GM18951 (cell line): ENCODE results near the gene VIPR2.

ENCODE experiments used
- POLR2A ChIP-seq: IDR thresholded peaks from 4 replicates; pipeline ENCODE4 v1.6.1; 2011; ENCODE audit warnings: mild to moderate bottlenecking; ENCODE audit not compliant: insufficient read length, insufficient read depth; ENCODE audit errors: extremely low read depth
- in situ Hi-C: fragments of 300-500 bp; cut with MboI; formaldehyde crosslinking; loops from one replicate; pipeline ENCODE4 v1.12.0; 2022; ENCODE audit warnings: low sequenced_read_pairs, mixed read lengths, inconsistent platforms; ENCODE audit not compliant: unreplicated experiment

Gene VIPR2

GRCh38 chr7:159034394-159034793 is 110.3 kb downstream of the VIPR2 start:
- TF ChIP-seq POLR2A, result no peak
- in situ Hi-C loops, result no loop called here

GRCh38 chr7:159033956-159034355 is 110.7 kb downstream of the VIPR2 start:
- TF ChIP-seq POLR2A, result no peak
- in situ Hi-C loops, result no loop called here

- TF ChIP-seq POLR2A, result no peak
- in situ Hi-C loops, result no loop called here
Measured at GRCh38 chr7:159033473-159033825, 111.2 kb downstream of the VIPR2 start.

- in situ Hi-C loops, result no loop called here
- TF ChIP-seq POLR2A, result no peak
Measured at GRCh38 chr7:159032753-159033472, 111.8 kb downstream of the VIPR2 start.

- in situ Hi-C loops, result no loop called here
Measured at GRCh38 chr7:159032322-159032721, 112.3 kb downstream of the VIPR2 start.

GRCh38 chr7:159031750-159032149 is 112.9 kb downstream of the VIPR2 start:
- no peak for TF ChIP-seq POLR2A
- in situ Hi-C loops, result no loop called here

More at GRCh38 chr7:159032322-159032721, 112.3 kb downstream of the VIPR2 start:
- no peak for TF ChIP-seq POLR2A

- no peak for TF ChIP-seq POLR2A
- in situ Hi-C loops, result no loop called here
Measured at GRCh38 chr7:159031135-159031701, 113.4 kb downstream of the VIPR2 start.

- TF ChIP-seq POLR2A, result no peak
- in situ Hi-C loops, result no loop called here
Measured at GRCh38 chr7:159030490-159031134, 114.1 kb downstream of the VIPR2 start.

- TF ChIP-seq POLR2A, result no peak
- in situ Hi-C loops, result no loop called here
Measured at GRCh38 chr7:159028508-159029401, 115.9 kb downstream of the VIPR2 start.

GRCh38 chr7:159027789-159028507 is 116.7 kb downstream of the VIPR2 start:
- no peak for TF ChIP-seq POLR2A
- in situ Hi-C loops, result no loop called here

GRCh38 chr7:159027056-159027788 is 117.4 kb downstream of the VIPR2 start:
- in situ Hi-C loops, result no loop called here
- no peak for TF ChIP-seq POLR2A
